Globus pallidus (tissue), 1 donor: ENCODE data around the gene SETD4.
A peak's percentile ranks its signal among the peaks of the same experiment; 100 is the strongest.

ENCODE experiments used
- DNase-seq: peaks from one replicate; pipeline ENCODE4 v3.0.0-alpha.2; 2015; ENCODE audit warnings: low spot score

SETD4 gene

DNA sequence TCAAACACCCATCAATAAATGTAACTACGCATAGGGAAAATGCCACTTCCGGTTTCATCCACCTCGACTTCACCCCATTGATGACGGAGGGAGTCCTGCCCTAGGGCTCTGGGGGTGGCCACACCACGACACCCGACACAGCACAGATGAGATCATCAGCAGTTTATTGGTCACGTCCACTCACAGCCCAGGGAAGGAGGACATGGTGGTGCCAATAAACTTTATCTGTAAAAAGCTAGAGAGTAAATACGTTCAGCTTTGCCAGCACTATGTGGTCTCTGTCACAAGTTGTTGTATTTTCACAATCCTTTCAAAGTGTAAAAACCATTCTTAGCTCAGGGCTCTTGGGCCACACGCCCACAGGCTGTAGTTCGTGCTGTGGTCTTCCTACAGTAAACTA, 16.3 kb downstream of the SETD4 start:
- DNase-seq = no peak

DNA sequence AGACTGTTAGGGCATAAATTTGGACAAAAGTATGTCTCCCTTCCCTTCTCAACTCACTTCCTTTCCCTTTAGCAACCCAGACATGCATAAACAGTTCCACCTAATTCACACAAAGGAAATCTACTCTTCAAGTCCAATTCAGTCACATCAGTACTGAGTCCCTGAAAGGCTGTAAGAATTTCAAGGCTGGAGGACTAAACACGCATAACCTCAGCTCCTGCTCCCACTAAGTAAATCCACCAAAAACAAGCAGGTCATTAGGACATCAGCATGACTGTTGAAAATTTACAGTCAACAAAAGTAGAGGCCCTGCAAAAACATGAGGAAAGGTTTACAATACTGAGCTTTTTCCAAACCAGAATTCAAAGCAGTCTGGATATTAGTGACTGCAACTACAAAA, 18.4 kb downstream of the SETD4 start:
- no peak for DNase-seq

DNA sequence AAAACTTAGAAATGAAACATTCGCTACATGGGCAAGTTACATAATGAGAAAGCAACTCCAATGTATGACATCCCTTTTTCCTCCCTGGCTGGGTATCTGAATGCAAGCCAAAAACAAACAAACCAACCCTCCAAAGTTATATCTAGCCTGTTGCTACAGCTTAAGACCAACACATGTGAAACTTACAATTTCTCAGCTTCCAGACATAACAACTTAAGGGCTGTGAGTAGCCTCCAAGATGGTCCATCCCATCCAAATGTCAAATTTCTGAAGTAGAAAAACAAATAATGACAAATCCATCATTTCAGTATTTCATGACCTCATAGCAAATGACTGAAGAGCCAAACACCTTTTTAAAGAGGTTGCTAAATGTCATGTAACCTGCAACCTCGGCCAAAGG, 19.9 kb downstream of the SETD4 start:
- DNase-seq = no peak

DNA sequence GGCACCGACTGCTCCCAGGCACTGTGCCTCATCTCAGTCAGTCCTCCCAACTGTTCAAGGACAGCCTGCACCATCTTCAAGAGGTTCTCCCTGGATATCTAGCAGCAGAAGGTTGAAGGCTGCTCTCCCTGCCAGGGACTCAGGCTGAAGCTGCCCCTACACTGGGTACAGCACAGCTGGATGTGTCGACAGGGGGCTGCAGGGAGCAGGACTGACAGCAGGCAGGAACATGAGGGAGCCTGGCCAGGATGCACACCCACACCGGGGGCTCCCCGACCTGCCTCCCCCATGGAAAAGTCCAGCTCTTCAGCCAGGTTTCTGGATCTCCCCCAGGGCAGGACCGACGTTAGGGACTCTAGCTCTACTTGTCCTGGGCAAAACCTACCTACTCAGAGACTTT, 20.5 kb downstream of the SETD4 start:
- no peak for DNase-seq

DNA sequence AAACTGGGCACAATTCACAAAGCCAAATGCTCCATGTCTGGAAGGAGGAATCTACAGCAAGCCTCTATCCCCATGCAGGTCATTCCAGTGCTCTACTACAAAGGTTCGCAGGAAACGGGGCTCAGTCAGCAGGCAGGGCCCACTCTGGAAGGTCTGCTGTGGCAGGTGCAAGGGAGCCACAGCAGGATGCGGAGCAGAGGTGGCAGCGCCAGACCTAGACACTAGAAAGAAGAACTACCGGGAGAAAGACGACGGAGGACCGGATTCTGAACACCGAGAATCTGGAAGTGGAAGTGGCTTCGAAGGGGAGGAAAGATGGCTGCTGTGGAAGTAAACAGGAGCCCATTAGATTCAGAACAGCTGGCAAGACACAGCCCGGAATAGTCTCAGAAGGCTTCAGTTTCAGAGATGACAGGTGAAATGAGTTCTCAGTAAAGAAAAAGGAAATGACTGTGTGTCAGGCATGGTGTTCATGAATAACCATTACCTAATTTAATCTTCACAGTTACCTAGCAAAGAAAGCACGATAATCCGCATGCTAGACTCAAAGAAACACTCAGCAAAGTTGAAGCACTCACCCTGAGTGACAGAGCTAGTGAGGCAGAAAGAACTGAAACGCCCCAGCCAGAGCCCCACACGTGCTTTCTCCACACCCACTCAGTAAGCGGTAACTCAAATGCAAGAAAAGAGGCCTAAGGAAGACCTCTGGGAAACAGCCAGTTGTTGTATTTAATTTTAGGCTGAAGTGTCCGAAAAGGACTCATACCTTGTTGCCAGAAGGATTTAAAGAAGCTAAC, 21.4 kb downstream of the SETD4 start:
- no peak for DNase-seq

DNA sequence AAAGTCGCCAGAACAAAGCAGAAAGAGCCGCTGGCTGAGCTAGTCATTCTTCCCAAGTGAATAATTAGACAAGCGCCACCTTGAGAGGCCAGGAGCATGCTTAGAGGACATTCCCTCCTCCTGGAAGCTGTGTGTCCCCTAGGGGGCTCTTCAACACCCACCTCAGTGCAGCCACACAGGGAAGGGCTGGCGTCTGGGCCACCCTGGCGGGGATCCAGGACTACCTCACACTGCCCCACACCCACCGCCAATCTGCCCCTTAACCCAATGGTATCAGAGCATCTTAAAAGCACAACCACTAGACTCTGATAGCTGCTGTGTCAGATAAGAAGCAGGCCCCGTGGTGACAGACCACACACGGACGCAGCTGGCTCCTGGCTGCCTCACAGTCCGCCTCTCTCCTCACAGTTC, 24.9 kb downstream of the SETD4 start:
- no peak for DNase-seq

DNA sequence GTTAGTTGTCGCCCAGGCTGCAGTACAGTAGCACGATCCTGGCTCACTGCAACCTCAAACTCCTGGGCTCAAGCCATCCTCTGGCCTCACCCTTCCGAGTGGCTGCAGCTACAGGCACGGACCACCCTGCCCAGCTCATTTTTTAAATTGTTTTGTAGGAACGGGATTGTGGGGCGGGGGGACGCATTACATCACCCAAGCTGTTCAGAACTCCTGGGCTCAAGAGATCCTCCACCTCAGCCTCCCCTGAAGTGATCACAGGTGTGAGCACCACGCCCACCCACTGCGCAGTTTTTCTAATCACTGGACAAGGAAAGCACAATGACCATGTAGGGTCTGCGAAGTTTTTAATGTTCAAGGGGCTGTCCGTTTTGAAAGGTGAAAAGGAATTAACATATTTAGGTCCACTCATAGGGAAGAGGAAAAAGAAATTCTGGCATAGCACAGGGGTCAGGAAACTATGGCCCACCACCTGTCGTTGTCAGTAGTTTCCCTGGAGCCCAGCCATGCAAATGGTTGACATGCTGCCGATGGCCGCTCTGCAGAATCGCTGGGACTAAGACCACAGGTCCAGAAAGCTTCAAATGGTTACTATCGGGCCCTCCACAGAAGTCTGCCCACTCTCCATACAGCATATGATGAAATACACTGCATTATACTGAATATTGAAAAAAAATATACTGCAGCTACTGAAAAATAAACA, 26.0 kb downstream of the SETD4 start:
- DNase-seq = no peak

DNA sequence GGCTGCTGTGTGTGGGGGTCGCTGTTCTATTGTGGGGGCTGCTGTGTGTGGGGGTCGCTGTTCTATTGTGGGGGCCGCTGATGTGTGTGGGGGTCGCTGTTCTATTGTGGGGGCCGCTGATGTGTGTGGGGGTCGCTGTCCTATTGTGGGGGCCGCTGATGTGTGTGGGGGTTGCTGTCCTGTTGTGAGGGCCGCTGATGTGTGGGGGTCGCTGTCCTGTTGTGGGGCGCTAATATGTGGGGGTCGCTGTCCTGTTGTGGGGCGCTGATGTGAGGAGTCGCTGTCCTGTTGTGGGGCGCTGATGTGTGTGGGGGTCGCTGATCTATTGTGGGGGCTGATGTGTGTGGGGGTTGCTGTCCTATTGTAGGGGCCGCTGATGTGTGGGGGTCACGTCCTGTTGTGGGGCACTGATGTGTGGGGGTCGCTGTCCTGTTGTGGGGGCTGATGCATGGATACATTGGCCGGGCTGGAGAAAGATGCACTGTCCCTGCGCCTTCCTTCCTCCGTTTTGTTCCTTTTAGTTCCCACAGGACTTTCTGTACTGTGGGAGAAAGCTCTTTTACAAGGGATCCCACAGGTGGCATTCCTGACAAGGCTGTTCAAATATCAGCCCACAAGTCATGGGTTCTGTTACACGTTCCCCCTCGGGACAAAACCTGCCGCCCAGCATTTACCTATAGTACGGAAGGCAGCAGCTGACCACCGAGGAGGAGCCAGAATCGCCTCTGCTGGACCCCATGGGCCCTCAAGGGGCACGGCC, 27.5 kb downstream of the SETD4 start:
- no peak for DNase-seq

DNA sequence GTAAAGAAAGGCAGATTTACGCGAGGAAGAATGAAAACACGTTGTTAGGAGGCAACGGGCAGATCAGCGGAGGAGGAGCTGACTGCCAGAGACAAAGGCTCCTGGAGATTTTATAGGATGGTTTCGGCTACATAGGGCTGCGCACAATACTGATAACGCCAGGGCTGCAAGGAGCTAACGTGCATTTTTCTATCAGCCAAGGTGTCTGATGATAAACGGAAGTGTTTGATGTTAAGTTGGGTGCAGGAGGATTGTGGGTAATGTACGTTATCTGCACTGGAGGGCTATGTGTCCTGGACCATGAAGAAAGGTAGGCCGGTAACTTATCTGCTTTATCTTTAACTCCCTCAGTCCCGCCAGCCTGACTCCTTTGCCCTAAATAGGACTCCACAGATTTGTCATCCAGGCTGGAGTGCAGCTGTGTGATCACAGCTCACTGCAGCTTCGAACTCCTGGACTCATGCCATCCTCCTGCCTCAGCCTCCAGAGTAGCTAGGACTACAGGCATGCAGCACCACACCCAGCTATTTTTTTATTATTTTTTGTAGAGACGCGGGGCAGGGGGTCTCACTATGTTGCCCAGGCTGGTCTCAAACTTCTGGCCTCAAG, 29.6 kb downstream of the SETD4 start:
- no peak for DNase-seq

DNA sequence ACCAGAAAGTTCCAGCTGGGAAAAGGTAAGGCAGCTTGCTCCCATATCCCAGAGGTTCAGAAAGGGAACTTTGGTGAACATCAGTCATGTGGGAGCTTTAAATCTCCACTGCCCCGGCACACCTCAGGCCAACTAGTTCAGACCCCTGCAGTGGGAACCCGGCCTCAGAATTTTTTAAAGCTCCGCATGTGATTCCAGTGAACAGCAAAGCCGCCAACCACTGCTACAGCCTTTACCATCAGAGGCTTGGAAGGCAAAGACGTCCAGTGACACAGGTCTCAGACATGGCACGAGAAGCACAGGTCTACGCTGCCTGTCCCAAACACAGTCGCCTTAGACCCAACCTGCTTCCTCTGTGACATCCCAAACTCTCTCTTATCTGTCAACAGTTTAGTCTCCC, 31.0 kb downstream of the SETD4 start:
- no peak for DNase-seq

DNA sequence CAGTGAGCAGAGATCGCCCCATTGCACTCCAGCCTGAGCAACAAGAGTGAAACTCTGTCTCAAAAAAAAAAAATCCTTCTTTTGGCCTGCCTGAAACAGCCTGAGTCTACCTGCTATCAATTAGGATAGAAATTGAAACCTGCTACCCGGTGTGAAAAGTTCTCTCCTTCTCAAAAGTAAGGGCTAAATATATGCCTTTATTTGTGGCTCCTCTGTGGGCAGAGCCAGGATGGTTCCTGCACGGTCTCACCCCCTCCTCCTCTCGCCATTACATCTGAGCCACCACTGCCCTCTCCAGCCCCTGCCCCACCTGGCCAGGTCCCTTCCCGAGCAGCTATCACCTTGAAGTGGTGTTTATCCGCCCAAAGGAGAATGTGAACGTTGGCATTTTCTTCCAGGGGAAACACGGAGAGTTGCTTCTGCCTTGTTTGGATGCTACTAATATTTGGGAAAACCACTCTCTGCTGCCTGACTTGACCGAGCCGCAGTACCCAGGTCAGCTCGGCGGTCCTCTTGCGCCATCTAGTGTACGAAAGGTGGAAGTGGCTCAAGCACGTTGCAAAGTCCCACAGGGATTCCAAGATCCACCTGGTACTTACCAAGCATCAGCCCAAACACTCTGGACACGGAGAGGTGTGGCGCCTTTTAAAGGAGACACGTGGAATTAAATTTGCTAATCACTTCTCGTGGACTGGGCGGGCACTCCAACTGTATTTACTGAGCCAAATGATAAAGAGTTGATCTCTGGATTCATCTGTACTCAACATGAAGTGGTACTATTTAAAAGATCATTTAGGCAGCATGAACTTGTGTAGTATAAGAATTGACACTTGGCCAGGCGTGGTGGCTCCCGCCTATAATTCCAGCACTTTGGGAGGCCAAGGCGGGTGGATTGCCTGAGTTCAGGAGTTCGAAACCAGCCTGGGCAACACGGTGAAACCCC, 31.9 kb downstream of the SETD4 start:
- DNase-seq = peak; percentile 70

DNA sequence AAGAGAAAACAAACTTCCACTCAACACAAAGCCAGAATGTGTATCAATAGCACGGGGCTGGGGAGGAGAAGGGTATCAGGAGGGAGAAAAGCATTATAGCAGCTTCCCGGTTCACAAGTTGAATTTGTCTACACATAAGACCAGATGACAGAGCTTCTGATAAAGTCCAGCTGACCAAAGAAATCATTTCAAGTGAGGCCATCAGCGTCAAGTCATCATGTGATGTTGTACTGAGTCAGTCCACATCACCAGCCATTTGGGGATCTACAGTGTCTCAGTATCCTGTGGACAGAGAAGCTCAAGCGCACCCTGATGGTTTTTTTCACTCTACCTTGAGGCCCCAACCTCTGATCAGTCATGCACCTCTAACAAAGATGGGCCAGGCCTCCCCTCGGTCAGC, 33.0 kb downstream of the SETD4 start:
- no peak for DNase-seq

DNA sequence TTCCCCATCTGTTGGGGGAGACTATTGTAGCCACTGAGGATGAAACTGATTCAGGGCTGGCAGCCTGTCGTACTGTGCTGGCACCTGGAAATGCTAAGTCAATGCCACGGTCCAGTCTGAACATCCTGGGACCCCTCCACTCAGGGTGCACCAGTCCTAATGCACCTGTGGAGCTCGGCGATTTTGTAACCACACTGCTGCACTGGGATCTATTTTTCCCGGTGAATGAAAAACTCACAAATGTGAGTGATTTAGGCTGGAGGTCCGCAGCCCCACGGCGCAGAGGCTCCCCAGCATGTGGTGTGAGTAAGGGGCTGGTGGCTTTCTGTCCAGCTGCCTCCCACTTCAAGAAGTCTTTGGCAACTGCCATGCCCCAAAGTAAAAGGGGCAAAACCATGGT, 35.5 kb downstream of the SETD4 start:
- no peak for DNase-seq

DNA sequence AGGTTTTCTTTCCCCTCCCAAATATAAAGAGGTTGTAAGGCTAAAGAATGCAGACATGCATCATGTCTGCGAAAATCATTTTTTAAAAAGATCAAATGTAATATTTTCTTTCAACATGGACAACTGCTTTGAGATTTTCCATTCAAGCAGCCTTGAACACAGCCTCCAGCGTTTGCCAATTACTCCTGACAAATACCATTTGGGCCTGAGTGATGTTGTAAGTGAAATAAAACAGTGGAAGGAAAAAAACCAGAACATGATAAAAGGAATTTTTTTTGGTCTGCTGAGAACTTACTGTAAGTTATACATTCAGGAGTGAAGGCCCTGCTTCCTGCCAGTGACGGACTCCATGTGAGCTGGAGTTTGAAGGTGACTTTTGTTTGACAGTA, 37.2 kb downstream of the SETD4 start:
- DNase-seq = no peak

DNA sequence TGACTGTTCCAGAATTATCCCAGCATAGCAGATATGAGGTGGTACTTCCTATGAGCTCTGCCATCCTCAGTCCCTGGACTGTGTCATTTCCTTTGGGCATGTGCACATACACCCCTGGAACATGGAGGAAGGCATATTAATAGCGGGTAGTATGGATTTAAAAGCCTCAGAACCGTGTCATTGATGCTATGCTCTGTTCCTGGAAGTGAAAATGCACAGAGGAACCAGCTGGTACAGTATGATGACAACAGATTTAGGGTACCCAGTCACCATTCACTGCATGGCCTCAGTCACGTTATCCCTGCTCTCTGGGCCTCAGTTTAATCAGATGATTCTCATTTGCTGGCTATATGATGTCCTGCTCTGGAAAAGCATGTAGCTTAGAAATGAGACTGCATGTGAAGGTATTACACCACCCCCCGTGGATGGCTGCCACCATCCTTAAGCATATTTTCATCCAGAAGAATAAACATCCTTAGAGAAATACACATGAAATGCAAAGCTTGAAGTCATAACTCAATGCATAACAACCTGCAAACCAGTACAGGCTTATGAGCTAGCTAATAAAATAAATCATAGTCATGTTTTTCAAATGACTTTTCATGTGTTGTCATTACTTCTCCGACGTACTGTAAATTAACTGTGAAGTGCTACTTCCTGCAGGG, 37.8 kb downstream of the SETD4 start:
- DNase-seq = no peak

DNA sequence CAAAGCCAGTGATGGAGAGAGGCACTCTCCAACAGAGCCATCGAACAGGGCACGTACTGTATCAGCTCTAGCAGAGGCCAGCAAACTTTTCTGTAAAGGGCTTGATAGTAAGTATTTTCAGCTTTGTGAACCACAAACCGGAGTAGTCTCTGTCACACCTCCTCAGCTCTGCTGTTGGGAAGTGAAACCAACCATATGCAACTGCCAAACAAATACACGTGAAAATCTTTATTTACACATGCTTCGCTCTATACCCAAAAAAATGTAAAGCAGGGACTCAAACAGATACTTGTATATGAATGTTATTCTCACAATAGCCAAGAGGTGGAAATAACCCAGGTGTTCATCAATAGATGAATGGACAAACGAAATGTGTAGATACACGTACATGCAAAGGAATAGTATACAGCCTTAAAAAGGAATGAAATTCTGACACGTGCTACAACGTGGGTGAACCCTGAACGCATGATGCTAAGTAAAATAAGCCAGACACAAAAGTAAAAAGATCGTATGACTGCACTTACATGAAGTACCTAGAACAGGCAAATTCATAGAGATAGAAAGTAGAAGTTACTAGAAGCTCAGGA, 39.0 kb downstream of the SETD4 start:
- DNase-seq = no peak

DNA sequence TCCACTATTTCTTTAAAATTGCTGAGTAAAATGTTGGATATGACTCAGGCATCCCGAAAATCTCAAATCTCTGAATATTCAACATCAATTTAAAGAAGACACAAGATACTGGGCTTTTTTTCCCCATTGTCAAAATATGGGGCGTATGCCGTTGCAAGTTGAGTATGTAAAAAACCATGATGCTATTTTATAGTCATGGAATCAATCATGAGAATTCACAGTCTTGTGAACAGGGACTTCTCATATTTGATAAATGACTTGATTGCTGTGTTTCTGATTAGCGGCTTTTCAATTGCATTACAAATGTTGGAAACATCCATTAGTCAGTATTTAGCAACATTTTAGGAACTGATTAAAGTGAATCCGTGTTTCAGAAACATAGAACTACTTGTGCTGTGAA, 45.3 kb downstream of the SETD4 start:
- DNase-seq = no peak

DNA sequence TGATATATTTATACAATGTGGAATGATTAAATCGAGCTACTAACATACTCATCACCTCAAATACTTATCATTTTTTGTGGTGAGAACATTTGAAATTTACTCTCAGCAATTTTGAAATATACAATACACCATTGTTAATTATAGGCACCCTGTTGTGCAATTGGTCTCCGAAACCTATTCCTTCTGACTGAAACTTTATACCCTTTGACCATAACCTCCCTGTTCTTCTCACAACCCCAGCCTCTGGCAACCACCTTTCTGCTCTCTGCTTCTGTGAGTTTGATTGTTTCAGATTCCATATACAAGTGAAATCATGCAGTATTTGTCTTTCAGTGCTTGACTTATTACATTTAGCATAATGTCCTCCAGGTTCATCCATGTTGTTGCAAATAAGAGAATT, 49.5 kb downstream of the SETD4 start:
- DNase-seq = no peak

DNA sequence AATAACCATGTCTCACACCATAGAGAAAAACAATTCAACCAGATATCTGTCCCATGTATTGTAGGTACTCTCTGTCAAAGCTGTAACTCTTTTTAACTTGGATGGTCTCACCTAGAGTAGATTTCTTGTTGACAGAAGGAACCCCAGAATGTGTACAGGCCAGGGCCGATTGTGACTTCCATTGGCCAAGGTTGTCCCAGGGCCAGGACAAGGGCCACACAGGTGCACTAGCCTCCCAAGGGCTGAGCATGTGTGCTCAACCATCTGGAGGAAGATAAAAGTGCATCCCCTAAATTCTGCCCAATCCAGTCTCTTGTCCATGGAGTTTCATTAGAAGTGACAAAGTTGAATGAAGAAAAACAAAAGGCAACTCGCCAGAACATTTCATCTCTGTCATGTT, 51.8 kb downstream of the SETD4 start:
- DNase-seq = no peak

DNA sequence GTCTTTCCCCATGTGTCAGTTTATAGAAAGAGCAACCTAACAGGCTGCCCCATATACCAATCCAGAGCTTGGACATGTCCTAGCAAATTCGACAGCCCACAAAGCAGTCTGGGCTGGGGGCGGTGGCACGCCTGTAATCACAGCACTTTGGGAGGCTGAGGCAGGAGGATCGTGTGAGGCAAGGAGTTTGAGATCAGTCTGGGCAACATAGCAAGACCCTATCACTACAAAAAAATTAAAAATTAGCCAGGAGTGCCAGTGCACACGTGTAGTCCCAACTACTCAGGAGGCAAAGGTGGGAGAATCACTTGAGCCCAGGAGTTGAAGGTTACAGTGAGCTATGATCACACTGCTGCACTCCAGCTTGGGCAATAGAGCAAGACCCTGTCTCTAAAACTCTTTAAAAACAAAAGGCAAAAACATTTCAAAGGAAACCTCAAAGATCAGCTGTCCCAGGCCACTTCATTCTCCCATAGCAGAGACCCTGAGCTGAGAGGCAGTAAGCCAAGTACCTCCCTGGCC, 54.4 kb downstream of the SETD4 start:
- DNase-seq = no peak
